A673 (cell line): ENCODE results near the gene SERPINC1. TPM values are rescaled to one million over a fixed set of nuclear protein-coding genes. Genes with fewer than 3 reads are reported as not detected.
"Not testable (repeated sequence)": the region's sequence is repeated elsewhere in the genome, so short reads cannot be mapped to it uniquely, and the experiment has no call there.

Experiments used
- Bru-seq: library from RNA; stranded (reverse); fragments of 400-500 nt; gene quantifications from one replicate; lab custom pipeline; 2021; lab: Mats Ljungman, UMichigan
- BruChase-seq, 2 experiments: library from RNA; stranded (reverse); fragments of 400-500 nt; gene quantifications; one replicate each; lab custom pipeline; 2021; lab: Mats Ljungman, UMichigan
- BruUV-seq: library from RNA; stranded (reverse); fragments of 400-500 nt; replicated peaks from 2 replicates; lab custom pipeline; 2021; lab: Mats Ljungman, UMichigan
- CTCF ChIA-PET: fragments of 300-600 bp; sonication (Branson Sonifier 250); formaldehyde crosslinking; loops from one replicate; lab custom pipeline; 2022; ENCODE audit warnings: antibody characterized with exemption; lab: Charles Lee
- POLR2A ChIA-PET: fragments of 300-600 bp; sonication (Branson Sonifier 250); formaldehyde crosslinking; loops from one replicate; lab custom pipeline; 2022; ENCODE audit warnings: antibody characterized with exemption; ENCODE audit not compliant: low non-redundant PET; lab: Charles Lee
- DNase-seq: peaks from one replicate; pipeline ENCODE4 v3.0.0-alpha.2; 2015; ENCODE audit warnings: low spot score
- H3K27ac ChIP-seq: fragments of 200-600 bp; sonication (generic); 2 replicates; pipeline ENCODE4 v1.5.1; 2016; ENCODE audit warnings: mixed run types, low read depth, mild to moderate bottlenecking, mixed read lengths, antibody characterized with exemption, low read length; ENCODE audit not compliant: poor library complexity, severe bottlenecking
- H3K27me3 ChIP-seq: fragments of 200-600 bp; sonication (generic); replicated peaks from 2 replicates; pipeline ENCODE4 v1.6.1; 2017; ENCODE audit warnings: mixed run types, low read depth, mild to moderate bottlenecking, mixed read lengths, antibody characterized with exemption, low read length; ENCODE audit not compliant: insufficient read depth, poor library complexity
- H3K36me3 ChIP-seq: fragments of 200-600 bp; sonication (generic); 2 replicates; pipeline ENCODE4 v1.6.1; 2016; ENCODE audit warnings: mixed run types, mild to moderate bottlenecking, mixed read lengths, antibody characterized with exemption, low read length; ENCODE audit not compliant: insufficient read depth, poor library complexity, severe bottlenecking
- H3K4me1 ChIP-seq: fragments of 200-600 bp; sonication (generic); 2 replicates; pipeline ENCODE4 v1.6.1; 2017; ENCODE audit warnings: mixed run types, mild to moderate bottlenecking, mixed read lengths, antibody characterized with exemption, low read length; ENCODE audit not compliant: insufficient read depth, poor library complexity, severe bottlenecking
- H3K4me3 ChIP-seq: fragments of 200-600 bp; sonication (generic); 2 replicates; pipeline ENCODE4 v1.5.1; 2016; ENCODE audit warnings: low read depth, mixed run types, mild to moderate bottlenecking, mixed read lengths, low read length; ENCODE audit not compliant: poor library complexity, severe bottlenecking
- H3K9me3 ChIP-seq: fragments of 200-600 bp; sonication (generic); 2 replicates; pipeline ENCODE4 v1.6.1; 2016; ENCODE audit warnings: mixed run types, low read depth, mild to moderate bottlenecking, mixed read lengths, antibody characterized with exemption, low read length; ENCODE audit not compliant: poor library complexity, severe bottlenecking
- EZH2 ChIP-seq: fragments of 200-600 bp; sonication (generic); IDR thresholded peaks from 2 replicates; pipeline ENCODE4 v1.6.1; 2017; ENCODE audit warnings: borderline replicate concordance, low read depth, mild to moderate bottlenecking, mixed read lengths, antibody characterized with exemption, low read length; ENCODE audit not compliant: poor library complexity, severe bottlenecking
- intact Hi-C: fragments of 100-400 bp; cut with micrococcal nuclease; formaldehyde crosslinking; loops from one replicate; pipeline ENCODE4 v1.10.0; 2022; ENCODE audit not compliant: unreplicated experiment
- long read RNA-seq: library from polyadenylated mRNA; stranded (forward); transcript quantifications from one replicate; pipeline ENCODE4 v2.0.0, GENCODE V29; 2022
- total RNA-seq: library from RNA; stranded (reverse); gene quantifications from 2 replicates; pipeline ENCODE4 v1.2.3, GENCODE V29; 2021
- TF ChIP-seq, protein P1 (sequence below): fragments of 300-800, 200-600 bp; sonication (generic); conservative IDR thresholded peaks from 2 replicates; pipeline ENCODE4 v1.5.1; 2017; ENCODE audit warnings: low read depth, mild to moderate bottlenecking, antibody characterized with exemption, low read length, moderate library complexity, mixed read lengths

Gene SERPINC1
- total RNA-seq (not detected in 2 replicates), Bru-seq, nascent RNA (percentile 16 among the genes with signal in this experiment), BruChase-seq, experiment 1, labeled RNA remaining after a 2-hour chase (percentile 15 among the genes with signal in this experiment), BruChase-seq, experiment 2, labeled RNA remaining after a 6-hour chase (percentile 21 among the genes with signal in this experiment)
- long read RNA-seq: 0 reads

DNA sequence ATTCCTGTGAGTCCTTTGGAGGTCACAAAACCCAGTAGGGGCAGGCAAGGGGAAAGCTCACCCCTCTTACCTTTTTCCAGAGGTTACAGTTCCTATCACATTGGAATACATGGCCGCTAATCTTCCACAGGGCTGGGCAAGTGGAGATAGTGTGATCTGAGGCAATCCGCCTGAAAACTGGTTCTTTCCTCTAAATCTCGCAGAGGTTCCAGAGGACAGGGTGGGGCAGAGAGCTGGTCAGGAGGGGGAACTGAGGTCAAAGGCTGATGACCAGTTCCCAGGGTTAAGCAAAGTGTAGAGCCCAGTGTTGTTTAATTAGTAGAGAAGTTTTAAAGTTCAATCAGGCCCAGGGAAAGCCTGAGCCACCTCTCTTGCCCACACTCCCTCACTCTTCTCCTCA lies at the start of gene SERPINC1:
TSS of gene SERPINC1 (minus strand) at position 179 of the 400 bp plus-strand sequence. CDS start at position 111, 68 bp downstream.
- Histone ChIP-seq H3K4me1 (no peaks in the 10 kb centered on the region), H3K9me3 (no peaks in the 10 kb centered on the region), H3K36me3 (no peaks in the 10 kb centered on the region), H3K27ac (no peak within 1 kb of the TSS), H3K4me3 (no peak within 1 kb of the TSS), H3K27me3 (no peaks in the 10 kb centered on the region)
- ChIA-PET POLR2A (no interaction called here), CTCF (no interaction called here)
- intact Hi-C loops: no loop called here
- DNase-seq: no peak
- TF ChIP-seq EZH2: no peak
- TF ChIP-seq, protein P1, sequence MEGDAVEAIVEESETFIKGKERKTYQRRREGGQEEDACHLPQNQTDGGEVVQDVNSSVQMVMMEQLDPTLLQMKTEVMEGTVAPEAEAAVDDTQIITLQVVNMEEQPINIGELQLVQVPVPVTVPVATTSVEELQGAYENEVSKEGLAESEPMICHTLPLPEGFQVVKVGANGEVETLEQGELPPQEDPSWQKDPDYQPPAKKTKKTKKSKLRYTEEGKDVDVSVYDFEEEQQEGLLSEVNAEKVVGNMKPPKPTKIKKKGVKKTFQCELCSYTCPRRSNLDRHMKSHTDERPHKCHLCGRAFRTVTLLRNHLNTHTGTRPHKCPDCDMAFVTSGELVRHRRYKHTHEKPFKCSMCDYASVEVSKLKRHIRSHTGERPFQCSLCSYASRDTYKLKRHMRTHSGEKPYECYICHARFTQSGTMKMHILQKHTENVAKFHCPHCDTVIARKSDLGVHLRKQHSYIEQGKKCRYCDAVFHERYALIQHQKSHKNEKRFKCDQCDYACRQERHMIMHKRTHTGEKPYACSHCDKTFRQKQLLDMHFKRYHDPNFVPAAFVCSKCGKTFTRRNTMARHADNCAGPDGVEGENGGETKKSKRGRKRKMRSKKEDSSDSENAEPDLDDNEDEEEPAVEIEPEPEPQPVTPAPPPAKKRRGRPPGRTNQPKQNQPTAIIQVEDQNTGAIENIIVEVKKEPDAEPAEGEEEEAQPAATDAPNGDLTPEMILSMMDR: no peak
- no TSS peak for BruUV-seq

DNA sequence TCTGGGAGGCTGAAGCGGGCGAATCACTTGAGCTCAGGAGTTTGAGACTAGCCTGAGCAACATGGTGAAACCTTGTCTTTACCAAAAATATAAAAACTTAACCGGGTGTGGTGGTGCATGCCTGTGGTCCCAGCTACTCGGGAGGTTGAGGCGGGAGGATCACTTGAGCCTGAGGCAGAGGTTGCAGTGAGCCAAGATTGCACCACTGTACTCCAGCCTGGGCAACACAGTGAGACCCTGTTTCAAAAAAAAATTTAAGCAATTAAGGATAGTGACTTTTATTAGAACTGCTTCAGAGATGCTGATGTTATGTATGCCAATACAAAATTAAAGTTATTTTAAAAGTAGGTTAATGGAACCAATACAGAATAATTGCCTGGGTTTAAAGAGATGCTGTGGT lies 48.8 kb upstream of the SERPINC1 start:
- H3K4me3 ChIP-seq, CTCF ChIA-PET, H3K4me1 ChIP-seq, H3K27me3 ChIP-seq, BruUV-seq, H3K27ac ChIP-seq, H3K9me3 ChIP-seq, DNase-seq, intact Hi-C loops, POLR2A ChIA-PET: not testable (repeated sequence)
- peaks cover 57% of the 10 kb centered on the region for H3K36me3 ChIP-seq

DNA sequence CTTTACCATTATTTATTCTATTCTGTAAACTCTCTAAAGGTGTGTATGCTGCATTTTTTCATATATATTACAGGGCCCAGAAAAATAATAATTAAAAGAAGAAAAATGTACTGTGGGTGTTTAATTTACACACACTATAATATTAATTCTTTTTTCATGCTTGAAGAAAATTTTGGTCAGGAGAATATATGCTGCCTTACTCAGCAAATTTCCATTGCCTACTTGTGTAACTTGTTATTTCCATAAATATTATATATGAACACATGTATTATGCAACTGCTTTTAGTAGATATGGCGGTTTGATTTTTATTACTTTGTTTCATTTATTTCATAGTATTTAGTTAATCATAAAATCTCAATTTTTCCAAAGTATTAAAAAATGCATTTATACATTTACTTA lies 46.4 kb upstream of the SERPINC1 start:
- Histone ChIP-seq H3K27me3 (no peaks in the 10 kb centered on the region), H3K36me3 (peaks cover 57% of the 10 kb centered on the region), H3K9me3 (no peaks in the 10 kb centered on the region), H3K4me3 (no peak overlapping the region), H3K27ac (no peak overlapping the region), H3K4me1 (no peaks in the 10 kb centered on the region)
- BruUV-seq: no TSS peak
- POLR2A ChIA-PET: no interaction called here
- CTCF ChIA-PET: no interaction called here
- intact Hi-C loops: no loop called here
- no peak for DNase-seq
- TF ChIP-seq, protein P1: no peak
- TF ChIP-seq EZH2: no peak

DNA sequence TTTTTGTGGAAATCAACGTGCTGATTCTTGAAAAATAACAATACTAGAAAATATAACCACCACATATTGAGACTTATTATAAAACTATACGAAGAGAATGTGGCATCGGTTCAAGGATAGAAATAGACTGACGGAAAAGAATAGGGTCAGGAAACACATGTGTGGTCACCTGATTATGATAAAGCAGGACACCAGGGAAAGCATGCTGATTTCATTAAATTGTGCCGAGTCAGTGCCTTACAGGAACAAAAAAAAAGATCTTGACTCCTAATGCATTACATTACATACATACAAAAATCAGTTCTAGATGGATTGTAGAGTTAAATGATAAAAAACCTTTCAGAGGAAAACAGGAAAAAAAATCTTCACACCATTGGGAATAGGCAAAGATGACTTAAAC lies 43.5 kb upstream of the SERPINC1 start:
- CTCF ChIA-PET: no interaction called here
- POLR2A ChIA-PET: interaction anchor here (0.8 kb wide), 1 partner anchor 28 kb away, joined by 12 read pairs; no protein-coding TSS in a partner anchor
- H3K9me3 ChIP-seq: no peaks in the 10 kb centered on the region
- no peak overlapping the region for H3K4me3 ChIP-seq
- intact Hi-C loops: no loop called here
- no peak for DNase-seq
- no peaks in the 10 kb centered on the region for H3K4me1 ChIP-seq
- no peaks in the 10 kb centered on the region for H3K27me3 ChIP-seq
- no TSS peak for BruUV-seq
- H3K27ac ChIP-seq: no peak overlapping the region
- no peak for TF ChIP-seq EZH2
- TF ChIP-seq, protein P1: no peak
- peaks cover 67% of the 10 kb centered on the region for H3K36me3 ChIP-seq
